Activated CD8-positive, alpha-beta T cell treated with anti-CD3 and anti-CD28 coated beads for 36 hours (primary cell): ENCODE data around the gene RETREG1. TPM values are rescaled to one million over a fixed set of nuclear protein-coding genes. Genes with fewer than 3 reads are reported as not detected.

ENCODE experiments used
- ATAC-seq: fragments of 200-7000 bp; cut with Tn5 transposase; one replicate; pipeline ENCODE4 v1.10.0; 2021; ENCODE audit warnings: mild to moderate bottlenecking, moderate library complexity
- CTCF ChIA-PET: fragments of 350-600 bp; sonication (Branson Sonifier 250); formaldehyde crosslinking; loops from one replicate; lab custom pipeline; 2021; ENCODE audit warnings: antibody characterized with exemption; lab: Charles Lee
- POLR2A ChIA-PET: fragments of 350-600 bp; sonication (Branson Sonifier 250); formaldehyde crosslinking; loops from one replicate; lab custom pipeline; 2021; ENCODE audit warnings: antibody characterized with exemption; lab: Charles Lee
- DNase-seq: peaks from one replicate; pipeline ENCODE4 v3.0.0-alpha.2; 2020
- H3K27ac Mint-ChIP-seq: one replicate; pipeline ENCODE4 v1.8.0; 2021; ENCODE audit warnings: mild to moderate bottlenecking, mixed read lengths
- H3K27me3 Mint-ChIP-seq: one replicate; pipeline ENCODE4 v1.8.0; 2021; ENCODE audit warnings: mixed read lengths
- H3K36me3 Mint-ChIP-seq: one replicate; pipeline ENCODE4 v1.8.0; 2021; ENCODE audit warnings: low read depth, mixed read lengths
- H3K4me1 Mint-ChIP-seq: one replicate; pipeline ENCODE4 v1.8.0; 2021; ENCODE audit warnings: low read depth, mixed read lengths
- H3K4me3 Mint-ChIP-seq: one replicate; pipeline ENCODE4 v1.8.0; 2021; ENCODE audit warnings: mild to moderate bottlenecking, moderate library complexity, mixed read lengths
- H3K9me3 Mint-ChIP-seq: one replicate; pipeline ENCODE4 v1.8.0; 2021; ENCODE audit warnings: mixed read lengths
- CTCF ChIP-seq: fragments of 200-600 bp; IDR thresholded peaks from one replicate; pipeline ENCODE4 v1.8.0; 2022; ENCODE audit warnings: antibody characterized with exemption, mild to moderate bottlenecking
- intact Hi-C: fragments of 100-400 bp; cut with micrococcal nuclease; formaldehyde crosslinking; loops from one replicate; pipeline ENCODE4 v1.10.0; 2022
- total RNA-seq, 2 experiments: library from RNA; stranded (reverse); gene quantifications; one replicate each; pipeline ENCODE4 v1.2.3, GENCODE V29; 2021

Gene RETREG1
- total RNA-seq, 2 experiments from 2014 or later = 31.7 to 31.9 TPM

- POLR2A ChIA-PET = no interaction called here
- DNase-seq (no peak), ATAC-seq (no peak)
- Mint-ChIP-seq H3K9me3 (no peaks in the 10 kb centered on the region), H3K4me3 (no peak overlapping the region), H3K36me3 (peaks cover 19% of the 10 kb centered on the region), H3K27me3 (no peaks in the 10 kb centered on the region), H3K4me1 (peaks cover 32% of the 10 kb centered on the region), H3K27ac (no peak overlapping the region)
- no peak for TF ChIP-seq CTCF
- CTCF ChIA-PET = interaction anchor here (4.2 kb wide), 1 partner anchor 18 kb away, joined by 19 read pairs; no protein-coding TSS in a partner anchor
- intact Hi-C loops = no loop called here
Observed at GRCh38 chr5:16568875-16569580, 47.8 kb downstream of the RETREG1 start.

DNA sequence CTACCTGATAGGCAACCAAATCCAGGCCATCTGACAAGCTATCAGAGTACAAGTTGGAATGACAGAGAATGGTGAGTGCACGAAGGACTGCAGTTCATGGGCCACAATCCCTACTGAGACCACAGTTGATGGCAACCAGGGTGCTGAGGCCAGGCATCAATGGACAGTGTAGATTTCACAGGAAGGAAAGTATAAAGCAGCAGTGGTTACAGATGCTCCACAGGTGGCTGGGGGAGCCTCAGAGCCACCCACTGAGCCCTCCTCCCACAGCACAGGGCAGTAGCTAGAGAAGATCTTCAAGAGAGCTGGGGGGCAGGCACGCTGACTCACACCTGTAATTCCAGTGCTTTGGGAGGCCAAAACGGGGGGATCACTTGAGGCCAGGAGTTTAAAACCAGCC, 49.4 kb downstream of the RETREG1 start:
- ChIA-PET CTCF (interaction anchor here (0.6 to 4.2 kb wide), 3 partner anchors 9 to 18 kb away, joined by 3 to 19 read pairs (median 8); no protein-coding TSS in a partner anchor), POLR2A (interaction anchor here (1.4 kb wide), 1 partner anchor 10 kb away, joined by 4 read pairs; no protein-coding TSS in a partner anchor)
- no peaks in the 10 kb centered on the region for H3K9me3 Mint-ChIP-seq
- DNase-seq (no peak), ATAC-seq (no peak)
- no peaks in the 10 kb centered on the region for H3K27me3 Mint-ChIP-seq
- no peak for TF ChIP-seq CTCF
- intact Hi-C loops = no loop called here
- peaks cover 17% of the 10 kb centered on the region for H3K36me3 Mint-ChIP-seq
- H3K4me1 Mint-ChIP-seq = peaks cover 31% of the 10 kb centered on the region
- no peak overlapping the region for H3K27ac Mint-ChIP-seq
- H3K4me3 Mint-ChIP-seq = no peak overlapping the region

DNA sequence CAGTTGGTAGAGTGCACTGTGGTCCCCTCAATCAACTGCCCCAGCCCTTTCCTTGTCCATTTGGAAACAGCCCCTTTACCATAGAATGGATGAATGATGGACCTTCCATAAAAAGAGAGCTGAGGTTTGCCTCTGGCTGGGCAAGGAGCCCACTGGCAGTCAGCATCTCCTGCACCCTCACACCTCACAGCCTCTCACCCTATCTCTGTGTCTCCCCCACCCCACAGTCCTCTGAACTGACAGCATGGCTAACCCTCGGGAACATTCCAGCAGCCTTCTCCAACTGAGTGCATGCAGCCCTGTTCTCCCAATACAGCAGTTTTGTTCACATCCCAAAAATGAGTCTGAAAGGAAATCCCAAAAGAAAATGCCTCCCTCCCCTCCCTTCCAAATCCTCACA, 51.7 kb downstream of the RETREG1 start:
- TF ChIP-seq CTCF = no peak

GRCh38 chr5:16564248-16564867, 52.4 kb downstream of the RETREG1 start:
- intact Hi-C loops = no loop called here
- H3K36me3 Mint-ChIP-seq = peaks cover 20% of the 10 kb centered on the region

More for the DNA sequence above, 51.7 kb downstream of the RETREG1 start:
- Mint-ChIP-seq H3K36me3 (peaks cover 23% of the 10 kb centered on the region), H3K9me3 (no peaks in the 10 kb centered on the region), H3K27ac (no peak overlapping the region), H3K4me3 (no peak overlapping the region), H3K27me3 (no peaks in the 10 kb centered on the region), H3K4me1 (peaks cover 28% of the 10 kb centered on the region)
- no peak for ATAC-seq
- intact Hi-C loops = no loop called here
- ChIA-PET POLR2A (no interaction called here), CTCF (interaction anchor here (4.2 kb wide), 1 partner anchor 14 kb away, joined by 19 read pairs; no protein-coding TSS in a partner anchor)
- no peak for DNase-seq

More at GRCh38 chr5:16564248-16564867, 52.4 kb downstream of the RETREG1 start:
- Mint-ChIP-seq H3K9me3 (no peaks in the 10 kb centered on the region), H3K4me1 (peaks cover 27% of the 10 kb centered on the region), H3K27ac (no peak overlapping the region), H3K4me3 (no peak overlapping the region), H3K27me3 (no peaks in the 10 kb centered on the region)
- ATAC-seq = no peak
- no peak for TF ChIP-seq CTCF
- ChIA-PET CTCF (interaction anchor here (4.2 kb wide), 1 partner anchor 13 kb away, joined by 19 read pairs; no protein-coding TSS in a partner anchor), POLR2A (no interaction called here)
- DNase-seq = no peak
